VCaP (cell line): Measurements from ENCODE around the gene PRKCE.
A peak's percentile ranks its signal among the peaks of the same experiment; 100 is the strongest.

Experiments used
- H3K27ac ChIP-seq: fragments of 450-650 bp; 2 replicates; pipeline ENCODE4 v1.5.1; 2017
- CTCF ChIP-seq: fragments of 450-650 bp; conservative IDR thresholded peaks from 2 replicates; pipeline ENCODE4 v1.5.1; 2017; ENCODE audit warnings: mild to moderate bottlenecking, moderate library complexity

PRKCE gene

DNA sequence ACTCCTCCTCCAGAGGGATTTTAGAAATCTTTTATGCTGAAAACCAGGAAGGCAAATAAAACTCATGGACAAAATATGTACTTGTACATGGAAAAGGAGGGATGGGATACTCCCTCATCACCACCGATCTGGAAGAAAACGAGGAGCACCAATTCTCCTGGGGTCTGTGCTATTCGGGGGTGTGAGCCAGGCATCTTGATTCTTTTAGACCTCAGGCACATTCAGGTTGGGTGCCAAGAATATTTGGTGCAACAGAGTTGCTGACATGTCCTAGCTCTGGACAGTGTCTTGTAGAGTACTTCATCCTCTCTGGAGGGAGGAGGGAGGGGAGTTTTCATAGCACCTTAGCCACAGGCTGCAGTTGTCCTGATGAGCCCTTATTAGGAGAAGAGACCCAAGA is 163.0 kb downstream of the PRKCE start:
- TF ChIP-seq CTCF, result no peak
- H3K27ac ChIP-seq, result peak overlapping the region; percentile 55; the same call in 1 of the 2 replicates

GRCh38 chr2:45814951-45815621 is 163.6 kb downstream of the PRKCE start:
- peak overlapping the region; percentile 55 for H3K27ac ChIP-seq

DNA sequence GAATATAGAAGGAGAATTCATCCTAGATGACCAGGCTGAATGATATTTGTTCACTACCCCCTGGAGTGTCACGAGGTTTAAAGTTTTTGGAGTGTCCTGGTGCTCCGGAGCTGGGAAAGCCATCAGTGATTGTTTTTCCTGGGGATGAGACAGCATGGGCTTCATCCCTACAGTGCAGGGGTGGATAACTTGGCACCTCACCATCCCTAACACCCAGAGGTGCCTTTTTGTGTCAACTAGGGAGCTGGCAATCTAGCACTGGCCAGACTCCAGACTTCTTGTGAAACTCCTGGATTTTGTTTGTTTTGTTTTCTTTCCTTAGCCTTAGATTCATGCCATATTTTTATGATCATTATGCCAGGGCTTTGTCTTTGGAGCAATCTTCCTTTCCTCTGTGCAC is 164.8 kb downstream of the PRKCE start:
- no peak for TF ChIP-seq CTCF
- H3K27ac ChIP-seq, result peak overlapping the region; percentile 55

More at GRCh38 chr2:45814951-45815621, 163.6 kb downstream of the PRKCE start:
- no peak for TF ChIP-seq CTCF

GRCh38 chr2:45818591-45818990 is 167.1 kb downstream of the PRKCE start:
- no peak overlapping the region for H3K27ac ChIP-seq

GRCh38 chr2:45820048-45820447 is 168.6 kb downstream of the PRKCE start:
- TF ChIP-seq CTCF, result no peak
- H3K27ac ChIP-seq, result no peak overlapping the region

More at GRCh38 chr2:45818591-45818990, 167.1 kb downstream of the PRKCE start:
- no peak for TF ChIP-seq CTCF

- no peak for TF ChIP-seq CTCF
- H3K27ac ChIP-seq, result peak overlapping the region; percentile 87
These were observed 170.2 kb downstream of the PRKCE start for GRCh38 chr2:45821558-45822271.

- peak overlapping the region; percentile 87 for H3K27ac ChIP-seq
- no peak for TF ChIP-seq CTCF
These were observed 170.8 kb downstream of the PRKCE start for GRCh38 chr2:45822272-45822630.
